ENCODE results near the gene TFF2. TPM values are rescaled to one million over a fixed set of nuclear protein-coding genes. Genes with fewer than 3 reads are reported as not detected.

TFF2 gene
- polyA plus RNA-seq, 1 donor: not detected

- no peak for DNase-seq
These were observed 48.0 kb downstream of the TFF2 start for GRCh38 chr21:42302794-42303193.

- DNase-seq: no peak
These were observed 48.6 kb downstream of the TFF2 start for GRCh38 chr21:42302076-42302650.

- no peak for DNase-seq
These were observed 49.3 kb downstream of the TFF2 start for GRCh38 chr21:42301371-42302075.

- no peak for DNase-seq
These were observed 49.8 kb downstream of the TFF2 start for GRCh38 chr21:42300956-42301355.

GRCh38 chr21:42300045-42300583, 50.7 kb downstream of the TFF2 start:
- DNase-seq: no peak

GRCh38 chr21:42299324-42300044, 51.3 kb downstream of the TFF2 start:
- no peak for DNase-seq

- no peak for DNase-seq
These were observed 52.1 kb downstream of the TFF2 start for GRCh38 chr21:42298657-42299056.

GRCh38 chr21:42298237-42298636, 52.6 kb downstream of the TFF2 start:
- DNase-seq: no peak

GRCh38 chr21:42297377-42297776, 53.4 kb downstream of the TFF2 start:
- DNase-seq: no peak

GRCh38 chr21:42296501-42296900, 54.3 kb downstream of the TFF2 start:
- no peak for DNase-seq

Other genes starting within 250 kb of the TFF2 start
- 9.8 TPM for gene ABCG1, start 131.9 kb downstream of the TFF2 start, polyA plus RNA-seq (ENCODE audit: insufficient read length)
- 1.7 TPM for gene TFF3, start 35.6 kb downstream of the TFF2 start, polyA plus RNA-seq (ENCODE audit: insufficient read length)
- not detected for gene TFF1, start 15.5 kb upstream of the TFF2 start, polyA plus RNA-seq (ENCODE audit: insufficient read length)
- gene TMPRSS3, start 45.1 kb upstream of the TFF2 start, polyA plus RNA-seq (ENCODE audit: insufficient read length): not detected
- not detected for gene UBASH3A, start 52.9 kb upstream of the TFF2 start, polyA plus RNA-seq (ENCODE audit: insufficient read length)
- gene RSPH1, start 145.2 kb upstream of the TFF2 start, polyA plus RNA-seq (ENCODE audit: insufficient read length): 0.28 TPM
- 2.5 TPM for gene SLC37A1, start 162.9 kb upstream of the TFF2 start, polyA plus RNA-seq (ENCODE audit: insufficient read length)